GM21390 (cell line): Measurements from ENCODE around the gene SPRED3.
"Not testable (repeated sequence)": the region's sequence is repeated elsewhere in the genome, so short reads cannot be mapped to it uniquely, and the experiment has no call there.

Experiments
- ATAC-seq: cut with Tn5 transposase; IDR thresholded peaks from one replicate; pipeline ENCODE4 v1.9.1; 2021; ENCODE audit not compliant: unreplicated experiment

SPRED3 gene

GRCh38 chr19:38389957-38390924 lies 1.7 kb downstream of the SPRED3 start:
- ATAC-seq = no peak

GRCh38 chr19:38391911-38392464 lies 3.5 kb downstream of the SPRED3 start:
- ATAC-seq = no peak

GRCh38 chr19:38392707-38393308 lies 4.3 kb downstream of the SPRED3 start:
- no peak for ATAC-seq

- no peak for ATAC-seq
Measured at GRCh38 chr19:38394488-38394887, 6.0 kb downstream of the SPRED3 start.

GRCh38 chr19:38395381-38396114 lies 7.1 kb downstream of the SPRED3 start:
- no peak for ATAC-seq

- ATAC-seq = no peak
Measured at GRCh38 chr19:38399081-38399480, 10.6 kb downstream of the SPRED3 start.

GRCh38 chr19:38399537-38399936 lies 11.0 kb downstream of the SPRED3 start:
- no peak for ATAC-seq

GRCh38 chr19:38400361-38400760 lies 11.9 kb downstream of the SPRED3 start:
- no peak for ATAC-seq

- ATAC-seq = no peak
Measured at GRCh38 chr19:38401148-38401547, 12.7 kb downstream of the SPRED3 start.

GRCh38 chr19:38402623-38402966 lies 14.1 kb downstream of the SPRED3 start:
- ATAC-seq = peak; percentile 7

- ATAC-seq = peak; percentile 88
Measured at GRCh38 chr19:38402967-38403674, 14.6 kb downstream of the SPRED3 start, which contains the start of gene FAM98C. Gene FAM98C, plus strand, starts transcription at chr19:38403093. Its CDS starts 61 bp downstream, at chr19:38403154.

- ATAC-seq = no peak
Measured at GRCh38 chr19:38404858-38405257, 16.4 kb downstream of the SPRED3 start.

GRCh38 chr19:38405276-38405675 lies 16.8 kb downstream of the SPRED3 start:
- no peak for ATAC-seq

- ATAC-seq = no peak
Measured at GRCh38 chr19:38409631-38410133, 21.2 kb downstream of the SPRED3 start.

GRCh38 chr19:38410407-38410806 lies 21.9 kb downstream of the SPRED3 start:
- not testable (repeated sequence) for ATAC-seq

- no peak for ATAC-seq
Measured at GRCh38 chr19:38411041-38411712, 22.7 kb downstream of the SPRED3 start.

GRCh38 chr19:38411898-38412297 lies 23.4 kb downstream of the SPRED3 start:
- not testable (repeated sequence) for ATAC-seq

- no peak for ATAC-seq
Measured at GRCh38 chr19:38412491-38412890, 24.0 kb downstream of the SPRED3 start.

- ATAC-seq = no peak
Measured at GRCh38 chr19:38412961-38413360, 24.5 kb downstream of the SPRED3 start.

GRCh38 chr19:38413416-38413815 lies 24.9 kb downstream of the SPRED3 start:
- no peak for ATAC-seq
